Neuron (in vitro differentiated cells): ENCODE data around the gene PSMA6.
A peak's percentile ranks its signal among the peaks of the same experiment; 100 is the strongest.
"Not testable (repeated sequence)": the region's sequence is repeated elsewhere in the genome, so short reads cannot be mapped to it uniquely, and the experiment has no call there.

Source experiments
- H2AFZ ChIP-seq: one replicate; pipeline ENCODE4 v1.6.1; 2013; ENCODE audit warnings: low read depth, mild to moderate bottlenecking, inconsistent platforms, low read length, moderate library complexity
- H3K27me3 ChIP-seq: one replicate; pipeline ENCODE4 v1.6.1; 2013; ENCODE audit warnings: low read length; ENCODE audit not compliant: insufficient read depth
- H3K36me3 ChIP-seq: one replicate; pipeline ENCODE4 v1.6.1; 2013; ENCODE audit warnings: low read length; ENCODE audit not compliant: insufficient read depth
- H3K4me1 ChIP-seq: one replicate; pipeline ENCODE4 v1.6.1; 2013; ENCODE audit warnings: low read length; ENCODE audit not compliant: insufficient read depth
- H3K4me3 ChIP-seq: 2 replicates; pipeline ENCODE4 v1.5.1; 2013; ENCODE audit warnings: mild to moderate bottlenecking, low read length, moderate library complexity
- H3K9me3 ChIP-seq: one replicate; pipeline ENCODE4 v1.6.1; 2013; ENCODE audit warnings: low read length

PSMA6 gene

GRCh38 chr14:35292051-35292769 is at the start of gene PSMA6:
TSS of gene PSMA6 (plus strand) at chr14:35292382. CDS start at chr14:35292477, 95 bp downstream.
- no peaks in the 10 kb centered on the region for H3K9me3 ChIP-seq
- H3K4me1 ChIP-seq, result peaks cover 8% of the 10 kb centered on the region
- no peaks in the 10 kb centered on the region for H3K27me3 ChIP-seq
- peaks cover 4% of the 10 kb centered on the region for H3K36me3 ChIP-seq
- H2AFZ ChIP-seq, result peak within 1 kb of the TSS; percentile 63
- peak within 1 kb of the TSS; percentile 91 for H3K4me3 ChIP-seq

- no peaks in the 10 kb centered on the region for H3K27me3 ChIP-seq
- no peaks in the 10 kb centered on the region for H3K9me3 ChIP-seq
- no peaks in the 10 kb centered on the region for H3K4me1 ChIP-seq
- no peak overlapping the region for H2AFZ ChIP-seq
- no peak overlapping the region for H3K4me3 ChIP-seq
- H3K36me3 ChIP-seq, result no peaks in the 10 kb centered on the region
Measured at GRCh38 chr14:35242599-35243311, 49.4 kb upstream of the PSMA6 start.

- H3K4me1 ChIP-seq, result no peaks in the 10 kb centered on the region
- no peak overlapping the region for H3K4me3 ChIP-seq
- no peaks in the 10 kb centered on the region for H3K27me3 ChIP-seq
- no peaks in the 10 kb centered on the region for H3K9me3 ChIP-seq
- H3K36me3 ChIP-seq, result no peaks in the 10 kb centered on the region
- no peak overlapping the region for H2AFZ ChIP-seq
Measured at GRCh38 chr14:35243956-35244355, 48.2 kb upstream of the PSMA6 start.

- Histone ChIP-seq H3K4me1 (no peaks in the 10 kb centered on the region), H2AFZ (no peak overlapping the region), H3K9me3 (no peaks in the 10 kb centered on the region), H3K36me3 (no peaks in the 10 kb centered on the region), H3K4me3 (no peak overlapping the region), H3K27me3 (no peaks in the 10 kb centered on the region)
Measured at GRCh38 chr14:35244542-35244941, 47.6 kb upstream of the PSMA6 start.

GRCh38 chr14:35245051-35245450 is 47.1 kb upstream of the PSMA6 start:
- Histone ChIP-seq H2AFZ (no peak overlapping the region), H3K4me3 (no peak overlapping the region), H3K9me3 (no peaks in the 10 kb centered on the region), H3K36me3 (no peaks in the 10 kb centered on the region), H3K4me1 (no peaks in the 10 kb centered on the region), H3K27me3 (no peaks in the 10 kb centered on the region)

DNA sequence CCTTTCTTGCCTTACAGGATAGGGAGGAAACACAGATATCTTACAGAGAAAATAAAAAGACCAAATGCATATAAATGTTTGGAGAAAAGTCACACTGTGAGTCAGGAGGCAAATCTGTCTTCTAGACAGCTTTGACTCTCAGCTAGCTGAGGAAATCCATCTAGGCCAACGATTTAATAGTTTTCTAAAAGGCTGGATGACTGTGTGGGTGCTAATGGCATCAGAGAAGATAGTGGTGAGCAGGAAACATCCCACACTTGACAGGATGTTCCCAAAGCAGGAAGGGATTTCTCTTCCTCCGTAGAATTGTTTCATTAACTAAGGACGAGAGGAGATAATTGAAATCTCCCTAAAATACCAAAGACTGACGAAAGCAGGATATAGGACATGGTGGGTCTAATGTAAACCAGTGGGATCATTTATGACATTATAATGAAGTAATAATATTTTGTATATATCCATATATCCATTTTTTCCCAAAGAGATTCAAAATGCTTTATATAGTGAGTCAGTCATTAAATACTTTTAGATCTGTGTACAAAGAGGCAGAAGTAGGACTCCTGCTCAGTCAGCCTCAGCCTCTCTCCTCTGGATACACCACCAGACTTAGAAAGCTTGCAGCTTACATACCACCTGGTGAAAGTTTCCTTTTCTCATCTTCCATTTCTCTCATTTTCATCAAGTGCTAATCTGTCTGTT is 44.3 kb upstream of the PSMA6 start:
- Histone ChIP-seq H3K9me3 (no peaks in the 10 kb centered on the region), H3K4me3 (no peak overlapping the region), H3K27me3 (no peaks in the 10 kb centered on the region), H3K36me3 (no peaks in the 10 kb centered on the region), H3K4me1 (no peaks in the 10 kb centered on the region), H2AFZ (no peak overlapping the region)

- Histone ChIP-seq H3K4me1 (no peaks in the 10 kb centered on the region), H3K27me3 (no peaks in the 10 kb centered on the region), H2AFZ (no peak overlapping the region), H3K36me3 (no peaks in the 10 kb centered on the region), H3K4me3 (no peak overlapping the region), H3K9me3 (no peaks in the 10 kb centered on the region)
Measured at GRCh38 chr14:35248476-35248788, 43.8 kb upstream of the PSMA6 start.

GRCh38 chr14:35250319-35250718 is 41.9 kb upstream of the PSMA6 start:
- Histone ChIP-seq H3K36me3 (no peaks in the 10 kb centered on the region), H3K9me3 (no peaks in the 10 kb centered on the region), H3K27me3 (no peaks in the 10 kb centered on the region), H3K4me3 (no peak overlapping the region), H2AFZ (no peak overlapping the region), H3K4me1 (no peaks in the 10 kb centered on the region)

GRCh38 chr14:35252451-35252868 is 39.7 kb upstream of the PSMA6 start:
- no peak overlapping the region for H2AFZ ChIP-seq
- H3K36me3 ChIP-seq, result no peaks in the 10 kb centered on the region
- H3K9me3 ChIP-seq, result no peaks in the 10 kb centered on the region
- no peaks in the 10 kb centered on the region for H3K27me3 ChIP-seq
- H3K4me3 ChIP-seq, result no peak overlapping the region
- H3K4me1 ChIP-seq, result no peaks in the 10 kb centered on the region

GRCh38 chr14:35253056-35253455 is 39.1 kb upstream of the PSMA6 start:
- H2AFZ ChIP-seq, H3K4me3 ChIP-seq, H3K4me1 ChIP-seq, H3K36me3 ChIP-seq, H3K27me3 ChIP-seq, H3K9me3 ChIP-seq: not testable (repeated sequence)

DNA sequence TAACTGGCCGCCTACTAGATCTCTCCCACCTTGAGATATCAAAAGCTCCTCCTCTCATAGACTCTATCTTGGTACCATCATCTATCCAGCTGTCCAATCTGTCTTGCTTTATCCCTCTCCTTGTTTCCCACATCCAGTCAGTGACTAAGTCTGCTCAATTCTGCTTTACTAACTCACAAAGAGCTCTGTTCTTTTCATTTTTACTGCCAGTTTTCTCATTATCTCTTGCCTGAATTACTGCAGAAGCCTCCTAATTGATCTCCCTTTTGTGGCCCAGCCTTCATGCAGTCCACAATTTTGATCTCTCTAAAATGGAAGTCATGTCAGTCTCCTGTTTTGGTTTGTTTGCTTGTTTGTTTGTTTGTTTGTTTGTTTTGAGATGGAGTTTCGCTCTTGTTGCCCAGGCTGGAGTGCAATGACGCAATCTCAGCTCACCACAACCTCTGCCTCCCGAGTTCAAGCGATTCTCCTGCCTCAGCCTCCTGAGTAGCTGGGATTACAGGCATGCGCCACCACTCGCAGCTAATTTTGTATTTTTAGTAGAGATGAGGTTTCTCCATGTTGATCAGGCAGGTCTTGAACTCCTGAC is 38.1 kb upstream of the PSMA6 start:
- not testable (repeated sequence) for H3K9me3 ChIP-seq, H2AFZ ChIP-seq, H3K36me3 ChIP-seq, H3K4me3 ChIP-seq, H3K4me1 ChIP-seq, H3K27me3 ChIP-seq

DNA sequence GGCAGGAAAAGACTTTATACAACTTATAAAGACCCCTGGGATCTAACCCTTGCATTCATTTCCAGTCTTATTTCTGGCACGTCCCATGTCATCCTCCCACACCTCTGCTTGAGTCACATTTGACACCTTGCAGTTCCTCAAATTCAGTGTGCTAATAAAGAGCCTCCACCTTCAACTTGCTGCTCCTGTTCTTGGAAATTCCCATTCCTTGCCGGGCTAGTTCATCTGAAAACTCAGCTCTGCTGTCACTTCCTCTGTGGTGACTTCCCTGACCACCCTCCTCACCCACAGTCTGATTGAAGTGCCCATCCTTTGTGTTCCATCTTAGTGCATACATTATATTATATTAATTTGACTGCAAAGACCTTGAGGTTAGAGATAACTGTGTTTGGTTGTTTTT is 37.4 kb upstream of the PSMA6 start:
- no peaks in the 10 kb centered on the region for H3K4me1 ChIP-seq
- no peaks in the 10 kb centered on the region for H3K9me3 ChIP-seq
- H2AFZ ChIP-seq, result no peak overlapping the region
- H3K36me3 ChIP-seq, result no peaks in the 10 kb centered on the region
- H3K4me3 ChIP-seq, result no peak overlapping the region
- H3K27me3 ChIP-seq, result no peaks in the 10 kb centered on the region

GRCh38 chr14:35255711-35256110 is 36.5 kb upstream of the PSMA6 start:
- H3K36me3 ChIP-seq, result no peaks in the 10 kb centered on the region
- no peak overlapping the region for H2AFZ ChIP-seq
- H3K4me1 ChIP-seq, result no peaks in the 10 kb centered on the region
- H3K9me3 ChIP-seq, result no peaks in the 10 kb centered on the region
- H3K4me3 ChIP-seq, result no peak overlapping the region
- H3K27me3 ChIP-seq, result no peaks in the 10 kb centered on the region
